HG03060 (cell line): ENCODE measurements around the gene C5orf52.
"Not testable (repeated sequence)": the region's sequence is repeated elsewhere in the genome, so short reads cannot be mapped to it uniquely, and the experiment has no call there.

Experiments
- ATAC-seq: cut with Tn5 transposase; IDR thresholded peaks from one replicate; pipeline ENCODE4 v1.9.1; 2021; ENCODE audit warnings: low read depth, moderate number of reproducible peaks; ENCODE audit not compliant: unreplicated experiment

C5orf52 gene

DNA sequence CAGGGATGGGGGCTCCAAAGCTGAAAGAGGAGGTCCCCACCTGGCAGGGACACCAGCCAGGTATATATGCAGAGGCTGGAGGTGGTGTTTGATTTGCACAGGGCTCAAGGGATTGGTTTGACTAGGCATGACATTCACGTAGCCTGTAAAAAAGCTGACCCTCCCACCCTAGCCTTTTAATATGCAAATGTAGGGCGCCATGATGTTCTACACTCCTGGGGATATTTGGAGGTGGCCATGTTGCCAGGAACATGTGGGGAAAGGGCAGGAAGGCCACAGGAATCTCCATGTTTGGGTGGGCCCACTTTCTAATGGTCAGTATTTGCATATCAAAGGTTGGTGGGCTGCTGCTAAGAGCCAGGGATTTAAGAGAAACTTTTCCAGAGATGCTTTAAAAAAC lies 47.9 kb downstream of the C5orf52 start:
- no peak for ATAC-seq

DNA sequence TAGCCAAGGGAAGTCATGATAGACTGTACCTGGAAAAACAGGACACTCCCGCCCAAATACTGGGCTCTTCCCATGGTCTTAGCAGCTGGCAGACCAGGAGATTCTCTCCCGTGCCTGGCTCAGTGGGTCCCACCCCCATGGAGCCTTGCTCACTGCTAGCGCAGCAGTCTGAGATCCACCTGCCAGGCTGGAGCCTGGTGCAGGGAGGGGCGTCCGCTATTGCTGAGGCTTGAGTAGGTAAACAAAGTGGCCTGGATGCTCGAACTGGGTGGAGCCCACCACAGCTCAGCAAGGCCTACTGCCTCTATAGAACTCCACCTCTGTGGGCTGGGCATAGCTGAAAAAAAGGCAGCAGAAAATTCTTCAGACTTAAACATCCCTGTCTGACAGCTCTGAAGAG lies 49.8 kb downstream of the C5orf52 start:
- no peak for ATAC-seq

DNA sequence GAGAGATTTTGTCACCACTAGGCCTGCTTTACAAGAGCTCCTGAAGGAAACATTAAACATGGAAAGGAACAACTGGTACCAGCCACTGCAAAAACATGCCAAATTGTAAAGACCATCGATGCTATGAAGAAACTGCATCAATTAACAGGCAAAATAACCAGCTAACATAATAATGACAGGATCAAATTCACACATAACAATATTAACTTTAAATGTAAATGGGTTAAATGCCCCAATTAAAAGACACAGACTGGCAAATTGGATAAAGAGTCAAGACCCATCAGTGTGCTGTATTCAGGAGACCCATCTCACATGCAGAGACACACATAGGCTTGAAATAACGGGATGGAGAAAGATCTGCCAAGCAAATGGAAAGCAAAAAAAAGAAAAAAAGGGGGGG lies 51.6 kb downstream of the C5orf52 start:
- not testable (repeated sequence) for ATAC-seq

DNA sequence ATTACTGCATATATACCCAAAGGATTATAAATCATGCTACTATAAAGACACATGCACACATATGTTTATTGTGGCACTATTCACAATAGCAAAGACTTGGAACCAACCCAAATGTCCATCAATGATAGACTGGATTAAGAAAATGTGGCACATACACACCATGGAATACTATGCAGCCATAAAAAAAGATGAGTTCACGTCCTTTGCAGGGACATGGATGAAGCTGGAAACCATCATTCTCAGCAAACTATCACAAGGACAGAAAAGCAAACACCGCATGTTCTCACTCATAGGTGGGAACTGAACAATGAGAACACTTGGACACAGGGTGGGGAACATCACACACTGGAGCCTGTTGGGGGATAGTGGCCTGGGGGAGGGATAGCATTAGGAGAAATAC lies 55.3 kb downstream of the C5orf52 start:
- ATAC-seq, result not testable (repeated sequence)

DNA sequence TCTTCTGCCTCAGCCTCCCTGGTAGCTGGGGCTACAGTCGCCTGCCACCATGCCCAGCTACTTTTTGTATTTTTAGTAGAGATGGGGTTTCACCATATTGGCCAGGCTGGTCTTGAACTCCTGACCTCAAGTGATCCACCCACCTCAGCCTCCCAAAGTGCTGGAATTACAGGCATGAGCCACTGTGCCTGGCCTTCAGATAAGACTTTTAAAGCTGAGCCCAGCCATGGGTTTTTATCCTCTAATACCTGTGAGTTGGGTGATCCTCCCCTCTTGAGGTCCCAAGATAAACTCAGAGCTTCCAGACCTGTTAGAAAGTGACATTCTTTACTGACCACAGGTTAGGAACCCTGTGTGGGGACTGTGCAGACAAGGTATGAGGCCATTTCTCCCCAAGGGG lies 56.5 kb downstream of the C5orf52 start:
- ATAC-seq, result not testable (repeated sequence)
